ENCODE data around the gene ANO4. TPM values are rescaled to one million over a fixed set of nuclear protein-coding genes. Genes with fewer than 3 reads are reported as not detected.

ANO4 gene
- total RNA-seq, 1 experiment from 2014 or later: not detected

GRCh38 chr12:101013993-101014392 is 219.4 kb downstream of the ANO4 start:
- in situ Hi-C loops (cut with HindIII; ENCODE audit: low sequenced_read_pairs): no loop called here
- no peak for DNase-seq (ENCODE audit: low spot score)

GRCh38 chr12:101015044-101015443 is 220.5 kb downstream of the ANO4 start:
- in situ Hi-C loops (cut with HindIII; ENCODE audit: low sequenced_read_pairs): no loop called here
- DNase-seq (ENCODE audit: low spot score): no peak

- DNase-seq (ENCODE audit: low spot score): no peak
These were observed 224.0 kb downstream of the ANO4 start for GRCh38 chr12:101018540-101018939.

GRCh38 chr12:101019201-101019600 is 224.6 kb downstream of the ANO4 start:
- no peak for DNase-seq (ENCODE audit: low spot score)
- in situ Hi-C loops (cut with HindIII; ENCODE audit: low sequenced_read_pairs): no loop called here

More at GRCh38 chr12:101018540-101018939, 224.0 kb downstream of the ANO4 start:
- in situ Hi-C loops (cut with HindIII; ENCODE audit: low sequenced_read_pairs): no loop called here

- in situ Hi-C loops (cut with HindIII; ENCODE audit: low sequenced_read_pairs): no loop called here
- no peak for DNase-seq (ENCODE audit: low spot score)
These were observed 225.1 kb downstream of the ANO4 start for GRCh38 chr12:101019667-101020066.

- no peak for DNase-seq (ENCODE audit: low spot score)
- in situ Hi-C loops (cut with HindIII; ENCODE audit: low sequenced_read_pairs): no loop called here
These were observed 226.9 kb downstream of the ANO4 start for GRCh38 chr12:101021442-101021841.

- in situ Hi-C loops (cut with HindIII; ENCODE audit: low sequenced_read_pairs): no loop called here
- no peak for DNase-seq (ENCODE audit: low spot score)
These were observed 227.4 kb downstream of the ANO4 start for GRCh38 chr12:101021911-101022388.

- DNase-seq (ENCODE audit: low spot score): no peak
- in situ Hi-C loops (cut with HindIII; ENCODE audit: low sequenced_read_pairs): no loop called here
These were observed 232.6 kb downstream of the ANO4 start for GRCh38 chr12:101027200-101027599.

GRCh38 chr12:101027816-101028215 is 233.2 kb downstream of the ANO4 start:
- in situ Hi-C loops (cut with HindIII; ENCODE audit: low sequenced_read_pairs): no loop called here
- DNase-seq (ENCODE audit: low spot score): no peak

- in situ Hi-C loops (cut with HindIII; ENCODE audit: low sequenced_read_pairs): no loop called here
- no peak for DNase-seq (ENCODE audit: low spot score)
These were observed 243.8 kb downstream of the ANO4 start for GRCh38 chr12:101038289-101038871.

GRCh38 chr12:101039848-101040531 is 245.4 kb downstream of the ANO4 start:
- DNase-seq (ENCODE audit: low spot score): no peak
- in situ Hi-C loops (cut with HindIII; ENCODE audit: low sequenced_read_pairs): no loop called here

GRCh38 chr12:101040936-101041335 is 246.4 kb downstream of the ANO4 start:
- no peak for DNase-seq (ENCODE audit: low spot score)
- in situ Hi-C loops (cut with HindIII; ENCODE audit: low sequenced_read_pairs): no loop called here

- in situ Hi-C loops (cut with HindIII; ENCODE audit: low sequenced_read_pairs): no loop called here
- DNase-seq (ENCODE audit: low spot score): no peak
These were observed 247.6 kb downstream of the ANO4 start for GRCh38 chr12:101042211-101042610.

GRCh38 chr12:101044512-101045059 is 250.0 kb downstream of the ANO4 start:
- in situ Hi-C loops (cut with HindIII; ENCODE audit: low sequenced_read_pairs): no loop called here
- no peak for DNase-seq (ENCODE audit: low spot score)

- in situ Hi-C loops (cut with HindIII; ENCODE audit: low sequenced_read_pairs): no loop called here
- no peak for DNase-seq (ENCODE audit: low spot score)
These were observed 251.2 kb downstream of the ANO4 start for GRCh38 chr12:101045486-101046464.

GRCh38 chr12:101047652-101048051 is 253.1 kb downstream of the ANO4 start:
- no peak for DNase-seq (ENCODE audit: low spot score)
- in situ Hi-C loops (cut with HindIII; ENCODE audit: low sequenced_read_pairs): no loop called here

- no peak for DNase-seq (ENCODE audit: low spot score)
- in situ Hi-C loops (cut with HindIII; ENCODE audit: low sequenced_read_pairs): no loop called here
These were observed 256.1 kb downstream of the ANO4 start for GRCh38 chr12:101050631-101051030.

GRCh38 chr12:101051151-101051550 is 256.6 kb downstream of the ANO4 start:
- in situ Hi-C loops (cut with HindIII; ENCODE audit: low sequenced_read_pairs): no loop called here
- no peak for DNase-seq (ENCODE audit: low spot score)

GRCh38 chr12:101051901-101052550 is 257.4 kb downstream of the ANO4 start:
- no peak for DNase-seq (ENCODE audit: low spot score)
- in situ Hi-C loops (cut with HindIII; ENCODE audit: low sequenced_read_pairs): no loop called here
